Activated naive CD4-positive, alpha-beta T cell treated with anti-CD3 and anti-CD28 coated beads, Interleukin-2, amount 10 ng/mL, durations not matched to agents 7 days and 5 days (primary cell): ENCODE results near the gene SNX15.

ENCODE experiments used
- CTCF ChIA-PET: fragments of 350-600 bp; sonication (Branson Sonifier 250); formaldehyde crosslinking; loops from one replicate; lab custom pipeline; 2021; ENCODE audit warnings: antibody characterized with exemption; lab: Charles Lee
- DNase-seq: peaks from one replicate; pipeline ENCODE4 v3.0.0-alpha.2; 2020
- H3K27ac Mint-ChIP-seq: one replicate; pipeline ENCODE4 v1.8.0; 2021; ENCODE audit warnings: mild to moderate bottlenecking, moderate library complexity, mixed read lengths
- H3K27me3 Mint-ChIP-seq: one replicate; pipeline ENCODE4 v1.8.0; 2021; ENCODE audit warnings: mild to moderate bottlenecking, mixed read lengths
- H3K36me3 Mint-ChIP-seq: one replicate; pipeline ENCODE4 v1.8.0; 2021; ENCODE audit warnings: mixed read lengths
- H3K4me1 Mint-ChIP-seq: one replicate; pipeline ENCODE4 v1.8.0; 2021; ENCODE audit warnings: mixed read lengths
- H3K4me3 Mint-ChIP-seq: one replicate; pipeline ENCODE4 v1.8.0; 2021; ENCODE audit warnings: mild to moderate bottlenecking, moderate library complexity, mixed read lengths
- H3K9me3 Mint-ChIP-seq: one replicate; pipeline ENCODE4 v1.8.0; 2021; ENCODE audit warnings: mixed read lengths

Gene SNX15

GRCh38 chr11:65026810-65027209, 429 bp upstream of the SNX15 start:
- CTCF ChIA-PET: interaction anchor here (0.6 to 2.1 kb wide), 2 partner anchors 12 to 71 kb away, joined by 3 to 16 read pairs; partner anchors contain the start of gene ARL2
- no peak for DNase-seq
- H3K36me3 Mint-ChIP-seq: peaks cover 6% of the 10 kb centered on the region
- H3K27me3 Mint-ChIP-seq: no peaks in the 10 kb centered on the region
- H3K27ac Mint-ChIP-seq: peak overlapping the region; percentile 93
- peak overlapping the region; percentile 62 for H3K4me3 Mint-ChIP-seq
- H3K4me1 Mint-ChIP-seq: peaks cover 22% of the 10 kb centered on the region
- H3K9me3 Mint-ChIP-seq: no peaks in the 10 kb centered on the region

- Mint-ChIP-seq H3K36me3 (peaks cover 5% of the 10 kb centered on the region), H3K4me1 (peaks cover 17% of the 10 kb centered on the region), H3K27me3 (no peaks in the 10 kb centered on the region), H3K4me3 (no peak overlapping the region), H3K27ac (no peak overlapping the region), H3K9me3 (no peaks in the 10 kb centered on the region)
- CTCF ChIA-PET: interaction anchor here (0.9 kb wide), 1 partner anchor 18 kb away, joined by 3 read pairs; the partner anchor contains the start of gene ARL2
- no peak for DNase-seq
These were observed 5.0 kb downstream of the SNX15 start for GRCh38 chr11:65032216-65032615.

- H3K36me3 Mint-ChIP-seq: peaks cover 16% of the 10 kb centered on the region
- no peaks in the 10 kb centered on the region for H3K9me3 Mint-ChIP-seq
- H3K4me3 Mint-ChIP-seq: no peak overlapping the region
- peaks cover 3% of the 10 kb centered on the region for H3K4me1 Mint-ChIP-seq
- H3K27ac Mint-ChIP-seq: no peak overlapping the region
- H3K27me3 Mint-ChIP-seq: no peaks in the 10 kb centered on the region
- CTCF ChIA-PET: no interaction called here
- no peak for DNase-seq
These were observed 7.2 kb downstream of the SNX15 start for GRCh38 chr11:65034423-65034822.

GRCh38 chr11:65035579-65035978, 8.3 kb downstream of the SNX15 start:
- Mint-ChIP-seq H3K4me3 (no peak overlapping the region), H3K9me3 (no peaks in the 10 kb centered on the region), H3K27ac (no peak overlapping the region), H3K36me3 (peaks cover 16% of the 10 kb centered on the region), H3K27me3 (no peaks in the 10 kb centered on the region), H3K4me1 (peaks cover 13% of the 10 kb centered on the region)
- no peak for DNase-seq
- CTCF ChIA-PET: interaction anchor here (0.9 kb wide), 1 partner anchor 18 kb away, joined by 3 read pairs; no protein-coding TSS in a partner anchor

GRCh38 chr11:65036931-65037330, 9.7 kb downstream of the SNX15 start:
- Mint-ChIP-seq H3K9me3 (no peaks in the 10 kb centered on the region), H3K36me3 (peaks cover 16% of the 10 kb centered on the region), H3K4me1 (peaks cover 21% of the 10 kb centered on the region), H3K27me3 (no peaks in the 10 kb centered on the region), H3K27ac (no peak overlapping the region), H3K4me3 (no peak overlapping the region)
- CTCF ChIA-PET: interaction anchor here (1.4 kb wide), 1 partner anchor 9 kb away, joined by 3 read pairs; no protein-coding TSS in a partner anchor
- no peak for DNase-seq

- no peaks in the 10 kb centered on the region for H3K9me3 Mint-ChIP-seq
- H3K4me3 Mint-ChIP-seq: peak overlapping the region; percentile 90
- peak overlapping the region; percentile 96 for H3K27ac Mint-ChIP-seq
- H3K4me1 Mint-ChIP-seq: peaks cover 46% of the 10 kb centered on the region
- peaks cover 26% of the 10 kb centered on the region for H3K36me3 Mint-ChIP-seq
- DNase-seq: no peak
- CTCF ChIA-PET: interaction anchor here (0.7 to 1.9 kb wide), 9 partner anchors 12 to 128 kb away, joined by 3 to 6 read pairs (median 3); partner anchors contain the start of genes ARL2, TM7SF2 and ZNHIT2
- H3K27me3 Mint-ChIP-seq: no peaks in the 10 kb centered on the region
These were observed 13.2 kb downstream of the SNX15 start for GRCh38 chr11:65040520-65040846.

GRCh38 chr11:65040847-65041622, 13.8 kb downstream of the SNX15 start, which contains the start of gene SAC3D1:
SAC3D1 (plus strand) TSS chr11:65041210; CDS start chr11:65041293, 83 bp downstream.
- Mint-ChIP-seq H3K4me3 (peak within 1 kb of the TSS; percentile 91), H3K27ac (peak within 1 kb of the TSS; percentile 96), H3K27me3 (no peaks in the 10 kb centered on the region), H3K36me3 (peaks cover 26% of the 10 kb centered on the region), H3K9me3 (no peaks in the 10 kb centered on the region), H3K4me1 (peaks cover 48% of the 10 kb centered on the region)
- CTCF ChIA-PET: interaction anchor here (0.7 to 1.9 kb wide), 11 partner anchors 12 to 128 kb away, joined by 3 to 6 read pairs (median 3); partner anchors contain the start of genes ARL2, TM7SF2 and ZNHIT2
- peak; percentile 96 for DNase-seq

GRCh38 chr11:65042891-65043290, 15.7 kb downstream of the SNX15 start:
- DNase-seq: no peak
- H3K27me3 Mint-ChIP-seq: no peaks in the 10 kb centered on the region
- H3K9me3 Mint-ChIP-seq: no peaks in the 10 kb centered on the region
- H3K27ac Mint-ChIP-seq: peak overlapping the region; percentile 37
- H3K4me3 Mint-ChIP-seq: peak overlapping the region; percentile 91
- peaks cover 26% of the 10 kb centered on the region for H3K36me3 Mint-ChIP-seq
- CTCF ChIA-PET: no interaction called here
- peaks cover 66% of the 10 kb centered on the region for H3K4me1 Mint-ChIP-seq

GRCh38 chr11:65043881-65044501, 16.8 kb downstream of the SNX15 start:
- Mint-ChIP-seq H3K36me3 (peaks cover 18% of the 10 kb centered on the region), H3K4me3 (no peak overlapping the region), H3K4me1 (peaks cover 69% of the 10 kb centered on the region), H3K9me3 (no peaks in the 10 kb centered on the region), H3K27ac (no peak overlapping the region), H3K27me3 (no peaks in the 10 kb centered on the region)
- CTCF ChIA-PET: no interaction called here
- DNase-seq: no peak

GRCh38 chr11:65045061-65045460, 17.8 kb downstream of the SNX15 start:
- DNase-seq: no peak
- Mint-ChIP-seq H3K27me3 (no peaks in the 10 kb centered on the region), H3K4me3 (no peak overlapping the region), H3K4me1 (peaks cover 62% of the 10 kb centered on the region), H3K36me3 (peaks cover 18% of the 10 kb centered on the region), H3K9me3 (no peaks in the 10 kb centered on the region), H3K27ac (no peak overlapping the region)
- CTCF ChIA-PET: interaction anchor here (0.8 to 0.9 kb wide), 2 partner anchors 32 kb away, joined by 3 to 4 read pairs; partner anchors contain the start of gene ARL2

GRCh38 chr11:65045728-65046127, 18.5 kb downstream of the SNX15 start:
- Mint-ChIP-seq H3K4me3 (no peak overlapping the region), H3K27me3 (no peaks in the 10 kb centered on the region), H3K36me3 (peaks cover 18% of the 10 kb centered on the region), H3K27ac (no peak overlapping the region), H3K4me1 (peaks cover 57% of the 10 kb centered on the region), H3K9me3 (no peaks in the 10 kb centered on the region)
- CTCF ChIA-PET: interaction anchor here (0.9 kb wide), 1 partner anchor 32 kb away, joined by 3 read pairs; the partner anchor contains the start of gene ARL2
- DNase-seq: no peak

- H3K9me3 Mint-ChIP-seq: no peaks in the 10 kb centered on the region
- peak overlapping the region; percentile 79 for H3K27ac Mint-ChIP-seq
- DNase-seq: peak; percentile 57
- peak overlapping the region; percentile 73 for H3K4me3 Mint-ChIP-seq
- H3K27me3 Mint-ChIP-seq: peaks cover 10% of the 10 kb centered on the region
- peaks cover 46% of the 10 kb centered on the region for H3K4me1 Mint-ChIP-seq
- CTCF ChIA-PET: no interaction called here
- peaks cover 18% of the 10 kb centered on the region for H3K36me3 Mint-ChIP-seq
These were observed 20.6 kb downstream of the SNX15 start for GRCh38 chr11:65047581-65048422.

GRCh38 chr11:65051398-65051858, 24.2 kb downstream of the SNX15 start:
- peaks cover 48% of the 10 kb centered on the region for H3K4me1 Mint-ChIP-seq
- CTCF ChIA-PET: no interaction called here
- H3K9me3 Mint-ChIP-seq: no peaks in the 10 kb centered on the region
- peaks cover 29% of the 10 kb centered on the region for H3K27me3 Mint-ChIP-seq
- no peak overlapping the region for H3K27ac Mint-ChIP-seq
- DNase-seq: no peak
- H3K4me3 Mint-ChIP-seq: no peak overlapping the region
- H3K36me3 Mint-ChIP-seq: peaks cover 3% of the 10 kb centered on the region
